BLaER1 (cell line): ENCODE measurements around the gene HPCAL1.

ENCODE experiments used
- H3K27ac ChIP-seq: shearing (Covaris generic); formaldehyde crosslinking; 2 replicates; pipeline ENCODE4 v1.8.1; 2022
- H3K27me3 ChIP-seq: shearing (Covaris generic); formaldehyde crosslinking; 2 replicates; pipeline ENCODE4 v1.8.1; 2022
- H3K36me3 ChIP-seq: shearing (Covaris generic); formaldehyde crosslinking; 2 replicates; pipeline ENCODE4 v1.8.1; 2022
- H3K4me1 ChIP-seq: shearing (Covaris generic); formaldehyde crosslinking; 2 replicates; pipeline ENCODE4 v1.8.1; 2022
- H3K4me2 ChIP-seq: shearing (Covaris generic); formaldehyde crosslinking; 2 replicates; pipeline ENCODE4 v1.8.1; 2022
- H3K4me3 ChIP-seq: shearing (Covaris generic); formaldehyde crosslinking; 2 replicates; pipeline ENCODE4 v1.8.1; 2022
- H3K9ac ChIP-seq: shearing (Covaris generic); formaldehyde crosslinking; 2 replicates; pipeline ENCODE4 v1.8.1; 2022
- H3K9me3 ChIP-seq: shearing (Covaris generic); formaldehyde crosslinking; 2 replicates; pipeline ENCODE4 v1.8.1; 2022
- H4K20me1 ChIP-seq: shearing (Covaris generic); formaldehyde crosslinking; 2 replicates; pipeline ENCODE4 v1.8.1; 2022
- Cebpa-rat ChIP-seq: shearing (Covaris generic); IDR thresholded peaks from 2 replicates; pipeline ENCODE4 v1.8.1; 2022

The HPCAL1 gene

GRCh38 chr2:10424051-10424450 lies 121.3 kb downstream of the HPCAL1 start:
- Histone ChIP-seq H4K20me1 (peaks cover 48% of the 10 kb centered on the region), H3K27me3 (no peaks in the 10 kb centered on the region), H3K9me3 (no peaks in the 10 kb centered on the region), H3K27ac (0 out of 2 replicates have a peak overlapping the region, but pooled peaks have one; percentile 49), H3K9ac (peak overlapping the region; percentile 31; the same call in 1 of the 2 replicates), H3K36me3 (peaks cover 44% of the 10 kb centered on the region), H3K4me3 (no peak overlapping the region), H3K4me2 (peak overlapping the region; percentile 95), H3K4me1 (peaks cover 64% of the 10 kb centered on the region)
- TF ChIP-seq Cebpa-rat, result no peak

- no peaks in the 10 kb centered on the region for H3K9me3 ChIP-seq
- 0 out of 2 replicates have a peak, but pooled peaks cover under 1% of the 10 kb centered on the region for H3K27me3 ChIP-seq
- H3K36me3 ChIP-seq, result peaks cover 35% of the 10 kb centered on the region
- peak overlapping the region; percentile 95 for H3K4me2 ChIP-seq
- 0 out of 2 replicates have a peak overlapping the region, but pooled peaks have one; percentile 24 for H3K4me3 ChIP-seq
- no peak for TF ChIP-seq Cebpa-rat
- H4K20me1 ChIP-seq, result peaks cover 41% of the 10 kb centered on the region
- H3K4me1 ChIP-seq, result peaks cover 64% of the 10 kb centered on the region
- peak overlapping the region; percentile 31; the same call in 1 of the 2 replicates for H3K9ac ChIP-seq
- peak overlapping the region; percentile 49; the same call in 1 of the 2 replicates for H3K27ac ChIP-seq
Measured at GRCh38 chr2:10424916-10425505, 122.3 kb downstream of the HPCAL1 start.

GRCh38 chr2:10425699-10426098 lies 123.0 kb downstream of the HPCAL1 start:
- no peak overlapping the region for H3K4me3 ChIP-seq
- peaks cover 64% of the 10 kb centered on the region for H3K4me1 ChIP-seq
- peaks cover 41% of the 10 kb centered on the region for H4K20me1 ChIP-seq
- H3K27ac ChIP-seq, result no peak overlapping the region
- no peak overlapping the region for H3K9ac ChIP-seq
- H3K27me3 ChIP-seq, result 0 out of 2 replicates have a peak, but pooled peaks cover 4% of the 10 kb centered on the region
- H3K36me3 ChIP-seq, result peaks cover 28% of the 10 kb centered on the region
- TF ChIP-seq Cebpa-rat, result no peak
- H3K9me3 ChIP-seq, result no peaks in the 10 kb centered on the region
- peak overlapping the region; percentile 95 for H3K4me2 ChIP-seq

- H3K4me1 ChIP-seq, result peaks cover 65% of the 10 kb centered on the region
- peak overlapping the region; percentile 19; the same call in 1 of the 2 replicates for H3K4me3 ChIP-seq
- H4K20me1 ChIP-seq, result peaks cover 41% of the 10 kb centered on the region
- H3K27me3 ChIP-seq, result peaks cover 17% of the 10 kb centered on the region
- H3K9me3 ChIP-seq, result no peaks in the 10 kb centered on the region
- H3K36me3 ChIP-seq, result peaks cover 15% of the 10 kb centered on the region
- H3K27ac ChIP-seq, result peak overlapping the region; percentile 53
- no peak for TF ChIP-seq Cebpa-rat
- H3K9ac ChIP-seq, result 0 out of 2 replicates have a peak overlapping the region, but pooled peaks have one; percentile 41
- peak overlapping the region; percentile 95 for H3K4me2 ChIP-seq
Measured at GRCh38 chr2:10426726-10427617, 124.3 kb downstream of the HPCAL1 start.

GRCh38 chr2:10427618-10427949 lies 124.9 kb downstream of the HPCAL1 start:
- peak overlapping the region; percentile 28; the same call in 1 of the 2 replicates for H3K27ac ChIP-seq
- no peak overlapping the region; the same call in 1 of the 2 replicates for H3K4me3 ChIP-seq
- TF ChIP-seq Cebpa-rat, result no peak
- H4K20me1 ChIP-seq, result peaks cover 41% of the 10 kb centered on the region
- H3K9me3 ChIP-seq, result no peaks in the 10 kb centered on the region
- peaks cover 9% of the 10 kb centered on the region; the same call in 1 of the 2 replicates for H3K36me3 ChIP-seq
- H3K27me3 ChIP-seq, result peaks cover 23% of the 10 kb centered on the region
- 0 out of 2 replicates have a peak overlapping the region, but pooled peaks have one; percentile 41 for H3K9ac ChIP-seq
- H3K4me2 ChIP-seq, result peak overlapping the region; percentile 95
- H3K4me1 ChIP-seq, result peaks cover 65% of the 10 kb centered on the region

GRCh38 chr2:10428355-10428754 lies 125.7 kb downstream of the HPCAL1 start:
- Histone ChIP-seq H3K4me2 (no peak overlapping the region; the same call in 1 of the 2 replicates), H4K20me1 (peaks cover 36% of the 10 kb centered on the region), H3K36me3 (peaks cover 1% of the 10 kb centered on the region; the same call in 1 of the 2 replicates), H3K4me1 (peaks cover 62% of the 10 kb centered on the region), H3K4me3 (no peak overlapping the region), H3K27me3 (peaks cover 30% of the 10 kb centered on the region), H3K27ac (no peak overlapping the region), H3K9ac (no peak overlapping the region), H3K9me3 (no peaks in the 10 kb centered on the region)
- TF ChIP-seq Cebpa-rat, result no peak

- Histone ChIP-seq H3K9me3 (no peaks in the 10 kb centered on the region), H3K36me3 (no peaks in the 10 kb centered on the region), H3K27ac (no peak overlapping the region), H3K4me1 (peaks cover 57% of the 10 kb centered on the region), H3K9ac (no peak overlapping the region), H3K4me2 (no peak overlapping the region), H3K4me3 (no peak overlapping the region), H3K27me3 (peaks cover 35% of the 10 kb centered on the region), H4K20me1 (peaks cover 41% of the 10 kb centered on the region)
- TF ChIP-seq Cebpa-rat, result no peak
Measured at GRCh38 chr2:10428924-10429323, 126.2 kb downstream of the HPCAL1 start.

- Histone ChIP-seq H4K20me1 (peaks cover 24% of the 10 kb centered on the region; the same call in 1 of the 2 replicates), H3K4me3 (no peak overlapping the region), H3K9ac (no peak overlapping the region), H3K4me1 (peaks cover 43% of the 10 kb centered on the region), H3K9me3 (no peaks in the 10 kb centered on the region), H3K4me2 (no peak overlapping the region), H3K36me3 (no peaks in the 10 kb centered on the region), H3K27ac (no peak overlapping the region), H3K27me3 (peaks cover 35% of the 10 kb centered on the region)
- no peak for TF ChIP-seq Cebpa-rat
Measured at GRCh38 chr2:10430886-10431622, 128.3 kb downstream of the HPCAL1 start.

GRCh38 chr2:10431797-10432196 lies 129.1 kb downstream of the HPCAL1 start:
- H3K27ac ChIP-seq, result no peak overlapping the region
- H3K4me2 ChIP-seq, result peak overlapping the region; percentile 85
- H3K27me3 ChIP-seq, result peaks cover 35% of the 10 kb centered on the region
- H3K9me3 ChIP-seq, result no peaks in the 10 kb centered on the region
- H4K20me1 ChIP-seq, result peaks cover 17% of the 10 kb centered on the region; the same call in 1 of the 2 replicates
- H3K4me3 ChIP-seq, result peak overlapping the region; percentile 47; the same call in 1 of the 2 replicates
- H3K36me3 ChIP-seq, result no peaks in the 10 kb centered on the region
- H3K4me1 ChIP-seq, result peaks cover 35% of the 10 kb centered on the region
- 0 out of 2 replicates have a peak overlapping the region, but pooled peaks have one; percentile 3 for H3K9ac ChIP-seq
- TF ChIP-seq Cebpa-rat, result no peak
